Measurements from ENCODE around the gene SUGP2. TPM values are rescaled to one million over a fixed set of nuclear protein-coding genes. Genes with fewer than 3 reads are reported as not detected.

Gene SUGP2
- total and polyA plus RNA-seq, 12 donors = 22.0 to 291 (median 53.2) TPM

DNA sequence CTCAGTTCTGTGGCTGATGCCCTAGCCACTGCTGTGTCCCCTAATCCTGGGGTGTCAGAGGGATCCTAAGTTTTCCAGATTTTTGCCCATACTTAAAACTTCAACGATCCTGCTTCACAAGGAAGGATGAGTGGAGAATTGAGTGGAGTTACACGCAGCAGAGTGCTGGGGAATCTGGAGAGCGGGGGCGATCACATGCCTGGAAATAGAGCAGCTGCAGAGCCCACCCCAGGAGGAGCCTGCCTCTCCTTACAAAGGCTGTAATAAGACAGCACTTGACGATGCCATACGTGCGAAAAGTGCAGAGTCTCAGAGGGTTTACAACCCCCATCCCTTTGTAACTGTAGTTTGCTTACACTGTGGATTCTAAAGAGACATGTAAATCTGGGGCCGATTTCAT, 40.6 kb downstream of the SUGP2 start:
- intact Hi-C loops (cut with DNase I) = no loop called here
- H3K9me3 ChIP-seq (replicated peaks in 1 of 3) = no peaks in the 10 kb centered on the region
- H3K4me1 ChIP-seq (replicated peaks in 1 of 2) = no peaks in the 10 kb centered on the region
- 89 to 95% (median 93%) methylated on average over 8 of the region's 8 CpGs for WGBS, 4 donors
- H3K27ac ChIP-seq = no peak overlapping the region
- no peak overlapping the region for H3K4me3 ChIP-seq
- H3K36me3 ChIP-seq (replicated peaks in 1 of 2) = peaks cover 0 to 27% of the 10 kb centered on the region in 2 donors
- TF ChIP-seq, protein P1, sequence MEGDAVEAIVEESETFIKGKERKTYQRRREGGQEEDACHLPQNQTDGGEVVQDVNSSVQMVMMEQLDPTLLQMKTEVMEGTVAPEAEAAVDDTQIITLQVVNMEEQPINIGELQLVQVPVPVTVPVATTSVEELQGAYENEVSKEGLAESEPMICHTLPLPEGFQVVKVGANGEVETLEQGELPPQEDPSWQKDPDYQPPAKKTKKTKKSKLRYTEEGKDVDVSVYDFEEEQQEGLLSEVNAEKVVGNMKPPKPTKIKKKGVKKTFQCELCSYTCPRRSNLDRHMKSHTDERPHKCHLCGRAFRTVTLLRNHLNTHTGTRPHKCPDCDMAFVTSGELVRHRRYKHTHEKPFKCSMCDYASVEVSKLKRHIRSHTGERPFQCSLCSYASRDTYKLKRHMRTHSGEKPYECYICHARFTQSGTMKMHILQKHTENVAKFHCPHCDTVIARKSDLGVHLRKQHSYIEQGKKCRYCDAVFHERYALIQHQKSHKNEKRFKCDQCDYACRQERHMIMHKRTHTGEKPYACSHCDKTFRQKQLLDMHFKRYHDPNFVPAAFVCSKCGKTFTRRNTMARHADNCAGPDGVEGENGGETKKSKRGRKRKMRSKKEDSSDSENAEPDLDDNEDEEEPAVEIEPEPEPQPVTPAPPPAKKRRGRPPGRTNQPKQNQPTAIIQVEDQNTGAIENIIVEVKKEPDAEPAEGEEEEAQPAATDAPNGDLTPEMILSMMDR (IDR thresholded peaks at IDR 0.05) = no peak
- TF ChIP-seq POLR2A (IDR thresholded peaks at IDR 0.05) = no peak
- no peak for DNase-seq
- no peaks in the 10 kb centered on the region for H3K27me3 ChIP-seq

DNA sequence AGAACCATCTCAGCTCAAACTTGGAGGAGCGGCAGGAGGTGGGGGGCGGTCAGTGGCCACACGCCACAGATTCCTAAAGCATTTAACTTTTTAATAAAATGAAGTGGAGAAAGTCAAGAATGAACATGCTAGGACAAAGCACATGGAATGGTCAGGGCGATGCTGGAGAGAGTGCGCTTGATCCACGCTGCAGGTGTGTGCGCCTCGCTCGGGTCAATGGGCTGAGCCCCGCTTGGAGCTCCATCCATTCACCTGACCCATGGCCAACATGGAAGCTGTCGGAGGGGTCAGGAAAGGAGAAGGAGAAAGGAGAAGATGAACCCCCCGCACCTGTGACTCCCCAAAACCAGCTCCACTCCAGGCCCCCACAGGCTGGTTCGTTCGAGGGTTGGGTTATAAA, 41.8 kb downstream of the SUGP2 start:
- no peaks in the 10 kb centered on the region for H3K9me3 ChIP-seq (replicated peaks in 1 of 3)
- no peak for TF ChIP-seq POLR2A (IDR thresholded peaks at IDR 0.05)
- H3K4me1 ChIP-seq (replicated peaks in 1 of 2) = no peaks in the 10 kb centered on the region
- no peaks in the 10 kb centered on the region for H3K27me3 ChIP-seq
- peaks cover 0 to 27% of the 10 kb centered on the region in 2 donors for H3K36me3 ChIP-seq (replicated peaks in 1 of 2)
- no peak overlapping the region for H3K4me3 ChIP-seq
- no peak for DNase-seq
- no peak overlapping the region for H3K27ac ChIP-seq
- intact Hi-C loops (cut with DNase I) = no loop called here
- WGBS, 4 donors = 94 to 98% (median 96%) methylated on average over 14 of the region's 14 CpGs

DNA sequence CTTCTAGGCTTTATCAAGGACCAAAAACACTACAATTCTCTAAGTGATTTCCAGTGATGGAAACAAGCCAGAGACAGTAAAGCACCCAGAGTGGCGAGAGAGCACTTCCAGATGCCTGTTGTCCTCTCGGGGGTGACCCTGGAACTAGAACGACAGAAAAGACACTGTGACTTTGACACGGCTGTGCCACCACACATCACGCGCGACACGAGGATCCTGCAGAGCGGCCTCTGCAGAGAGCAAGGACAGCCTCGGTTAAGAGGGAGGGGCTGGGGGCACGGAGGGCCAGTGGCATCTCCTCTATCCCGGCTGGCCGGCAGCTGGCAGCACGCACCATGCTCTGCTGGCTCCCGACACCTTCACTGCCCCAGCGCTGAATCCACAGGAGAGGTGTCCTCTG, 42.3 kb downstream of the SUGP2 start:
- DNase-seq = no peak
- peaks cover 0 to 27% of the 10 kb centered on the region in 2 donors for H3K36me3 ChIP-seq (replicated peaks in 1 of 2)
- H3K27me3 ChIP-seq = no peaks in the 10 kb centered on the region

DNA sequence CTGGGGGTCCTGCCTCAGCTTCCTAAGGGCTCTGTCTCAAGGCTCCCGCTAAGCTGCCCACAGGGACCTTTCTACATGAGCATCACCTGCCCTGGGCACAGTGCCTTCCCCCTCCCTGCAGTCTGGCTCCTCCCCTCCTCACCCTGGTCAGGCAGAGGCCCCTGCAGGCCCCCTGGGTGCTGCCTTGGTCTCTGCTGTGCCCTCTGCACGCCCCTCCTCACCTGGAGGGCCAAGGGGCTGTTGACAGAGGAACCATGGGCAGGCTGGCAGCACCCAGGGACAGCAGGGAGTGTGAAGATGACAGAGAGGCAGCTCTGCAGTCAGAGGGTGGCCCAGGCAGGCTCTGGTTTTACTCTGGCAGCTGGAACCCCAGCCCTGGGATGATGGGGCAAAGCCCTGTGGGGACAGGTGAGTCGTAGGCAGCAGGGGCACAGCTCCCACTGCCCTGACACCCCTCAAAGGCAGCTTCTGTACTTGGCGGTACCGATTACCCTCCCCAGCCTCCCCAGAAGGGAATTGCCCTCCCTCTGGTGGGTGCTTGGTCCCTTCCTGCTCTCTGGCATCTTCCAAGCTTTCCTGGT, 43.1 kb downstream of the SUGP2 start:
- DNase-seq = no peak
- Histone ChIP-seq H3K36me3 (replicated peaks in 1 of 2) (peaks cover 0 to 27% of the 10 kb centered on the region in 2 donors), H3K4me1 (replicated peaks in 1 of 2) (peaks cover 3 to 8% of the 10 kb centered on the region in 2 donors), H3K27me3 (no peaks in the 10 kb centered on the region), H3K9me3 (replicated peaks in 1 of 3) (no peaks in the 10 kb centered on the region), H3K27ac (no peak overlapping the region), H3K4me3 (no peak overlapping the region)
- intact Hi-C loops (cut with DNase I) = no loop called here
- TF ChIP-seq POLR2A (IDR thresholded peaks at IDR 0.05) = no peak
- TF ChIP-seq, protein P1 (IDR thresholded peaks at IDR 0.05) = no peak
- WGBS, 4 donors = 70 to 94% (median 85%) methylated on average over 3 to 5 of the region's 5 CpGs

More for the DNA sequence above, 42.3 kb downstream of the SUGP2 start:
- intact Hi-C loops (cut with DNase I) = no loop called here
- TF ChIP-seq, protein P1 (IDR thresholded peaks at IDR 0.05) = no peak
- no peak for TF ChIP-seq POLR2A (IDR thresholded peaks at IDR 0.05)
- WGBS, 4 donors = 64 to 83% (median 80%) methylated on average over 9 to 16 of the region's 16 CpGs
- Histone ChIP-seq H3K9me3 (replicated peaks in 1 of 3) (no peaks in the 10 kb centered on the region), H3K27ac (no peak overlapping the region), H3K4me1 (replicated peaks in 1 of 2) (peaks cover 0 to 2% of the 10 kb centered on the region in 2 donors), H3K4me3 (no peak overlapping the region)

DNA sequence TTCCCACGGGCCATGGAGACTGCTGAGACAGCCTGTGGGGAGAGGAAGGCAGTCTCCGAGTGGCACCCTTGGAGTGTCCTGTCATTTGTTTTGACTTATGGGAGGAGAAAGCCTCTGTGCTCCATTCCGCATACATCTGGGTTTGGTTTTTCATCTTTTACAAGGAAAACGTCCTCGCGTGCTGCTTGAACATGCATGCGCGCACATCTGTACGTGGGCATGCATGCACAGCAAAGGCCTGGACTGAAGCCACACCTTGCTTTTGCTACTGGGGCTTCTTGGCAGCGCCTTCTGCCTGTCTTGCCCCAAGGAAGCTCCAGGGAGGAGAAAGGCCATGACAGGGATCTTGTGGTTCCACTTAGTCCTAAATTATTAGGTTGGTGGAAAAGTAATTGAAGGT, 44.0 kb downstream of the SUGP2 start:
- 78 to 83% (median 79%) methylated on average over 10 of the region's 10 CpGs for WGBS, 4 donors
- H3K9me3 ChIP-seq (replicated peaks in 1 of 3) = no peaks in the 10 kb centered on the region
- TF ChIP-seq, protein P1 (IDR thresholded peaks at IDR 0.05) = no peak
- TF ChIP-seq POLR2A (IDR thresholded peaks at IDR 0.05) = no peak

More for the DNA sequence above, 44.0 kb downstream of the SUGP2 start:
- H3K27ac ChIP-seq = no peak overlapping the region
- DNase-seq = no peak
- no peaks in the 10 kb centered on the region for H3K27me3 ChIP-seq
- intact Hi-C loops (cut with DNase I) = loop anchor here in 1 of 2 donors (10.0 kb wide), 1 partner anchor 95 kb away; the partner anchor contains the start of gene CERS1
- peaks cover 0 to 19% of the 10 kb centered on the region in 2 donors for H3K36me3 ChIP-seq (replicated peaks in 1 of 2)
- peaks cover 3 to 8% of the 10 kb centered on the region in 2 donors for H3K4me1 ChIP-seq (replicated peaks in 1 of 2)
- H3K4me3 ChIP-seq = no peak overlapping the region

Measured in adrenal gland (tissue), 12 donors.